ENCODE measurements around the gene GTF2IRD1. TPM values are rescaled to one million over a fixed set of nuclear protein-coding genes. Genes with fewer than 3 reads are reported as not detected.

Gene GTF2IRD1
- total and polyA plus RNA-seq, 2 donors (not counting 1 experiment from before 2014, with no cell fraction given) = 7.8 to 14.7 TPM

DNA sequence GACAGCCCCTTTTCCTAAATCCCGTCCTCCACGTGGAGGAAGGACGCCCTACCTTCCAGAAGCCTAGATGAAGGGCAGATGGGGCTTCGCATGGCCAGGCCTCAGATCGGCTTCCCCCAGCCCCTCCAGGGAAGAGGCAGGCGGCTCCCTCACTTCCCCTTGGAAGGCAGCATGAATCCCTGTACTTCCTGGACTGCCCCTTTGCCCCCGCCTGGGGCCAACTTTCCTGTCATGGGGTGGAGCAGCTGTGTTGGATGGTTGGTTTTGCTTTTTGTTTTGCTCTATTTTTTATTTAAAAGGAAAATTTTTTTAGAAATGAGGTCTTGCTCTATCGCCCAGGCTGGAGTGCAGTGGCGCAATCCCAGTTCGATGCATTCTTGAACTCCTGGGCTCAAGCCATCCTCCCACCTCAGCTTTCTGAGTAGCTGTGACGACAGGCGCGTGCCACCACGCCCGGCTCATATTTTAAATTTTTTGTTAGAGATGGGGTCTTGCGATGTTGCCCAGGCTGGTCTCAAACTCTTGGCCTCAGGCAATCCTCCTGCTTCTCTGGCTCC is 27.2 kb downstream of the GTF2IRD1 start:
- TF ChIP-seq EZH2 (IDR thresholded peaks at IDR 0.05; ENCODE audit: low read length, missing control alignments) = no peak
- Histone ChIP-seq H2AFZ (ENCODE audit: low read length) (peak overlapping the region; percentile 39), H3K36me3 (ENCODE audit: control insufficient read depth, insufficient read depth, low read length) (no peaks in the 10 kb centered on the region), H3K9ac (ENCODE audit: insufficient read depth, low read length) (peak overlapping the region; percentile 73), H3K4me3 (replicated peaks in 1 of 4; ENCODE audit: control extremely low read depth in 1 of 4, insufficient read depth in 1 of 4, low read depth in 3 of 4, low read length in 4 of 4) (peak overlapping the region; percentile 32 to 55 (median 38)), H4K20me1 (ENCODE audit: control insufficient read depth, extremely low read depth, insufficient read depth, low read length) (no peaks in the 10 kb centered on the region), H3K27me3 (ENCODE audit: control insufficient read depth, insufficient read depth, low read length) (no peaks in the 10 kb centered on the region), H3K79me2 (ENCODE audit: control insufficient read depth, insufficient read depth, low read length) (peaks cover 1% of the 10 kb centered on the region), H3K27ac (ENCODE audit: insufficient read depth, low read length) (peak overlapping the region; percentile 95), H3K4me1 (ENCODE audit: control insufficient read depth, extremely low read depth, insufficient read depth, low read length) (peaks cover 33% of the 10 kb centered on the region), H3K4me2 (ENCODE audit: extremely low read depth, insufficient read depth, low read length) (peak overlapping the region; percentile 88), H3K9me3 (ENCODE audit: control insufficient read depth, insufficient read depth, low read depth, low read length) (no peaks in the 10 kb centered on the region)
- DNase-seq (ENCODE audit: low read depth in 2 of 2) = peak; percentile 79 to 86

DNA sequence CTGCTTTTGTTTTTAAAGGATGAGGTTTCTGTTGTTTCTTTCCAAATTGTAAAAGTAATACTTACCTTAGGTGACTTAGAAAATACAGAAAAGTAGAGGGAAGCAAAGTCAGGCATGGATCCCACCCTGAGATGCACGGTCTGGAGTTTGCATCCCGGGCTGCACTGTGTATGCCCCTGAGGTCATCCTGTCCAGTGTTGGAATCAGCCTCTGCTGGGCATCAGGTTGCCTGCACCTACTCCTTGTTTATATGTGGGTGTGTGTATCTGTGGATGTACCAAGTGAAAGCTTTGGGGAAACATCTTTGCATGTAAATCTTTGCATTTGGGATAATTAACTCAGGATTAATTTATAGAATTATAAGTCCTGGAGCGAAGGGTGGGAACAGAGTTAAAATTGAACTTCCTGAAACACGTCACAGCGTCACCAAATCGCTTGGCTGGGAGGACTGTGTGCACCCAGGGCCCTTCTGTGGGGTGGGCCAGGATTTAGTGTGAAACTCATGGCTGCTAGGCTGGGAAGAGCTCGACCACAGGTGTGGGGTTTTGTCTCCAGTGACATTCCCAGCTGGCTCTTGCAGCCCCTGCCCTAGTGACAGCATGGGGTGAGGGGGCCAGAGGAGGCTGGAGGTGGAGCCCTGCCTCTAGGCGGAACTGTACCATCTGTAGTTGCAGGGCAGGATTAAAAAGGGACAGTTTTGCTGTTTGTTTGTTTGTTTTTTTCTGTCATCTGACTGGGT is 27.9 kb downstream of the GTF2IRD1 start:
- TF ChIP-seq EZH2 (IDR thresholded peaks at IDR 0.05; ENCODE audit: low read length, missing control alignments) = no peak
- TF ChIP-seq, protein P1, sequence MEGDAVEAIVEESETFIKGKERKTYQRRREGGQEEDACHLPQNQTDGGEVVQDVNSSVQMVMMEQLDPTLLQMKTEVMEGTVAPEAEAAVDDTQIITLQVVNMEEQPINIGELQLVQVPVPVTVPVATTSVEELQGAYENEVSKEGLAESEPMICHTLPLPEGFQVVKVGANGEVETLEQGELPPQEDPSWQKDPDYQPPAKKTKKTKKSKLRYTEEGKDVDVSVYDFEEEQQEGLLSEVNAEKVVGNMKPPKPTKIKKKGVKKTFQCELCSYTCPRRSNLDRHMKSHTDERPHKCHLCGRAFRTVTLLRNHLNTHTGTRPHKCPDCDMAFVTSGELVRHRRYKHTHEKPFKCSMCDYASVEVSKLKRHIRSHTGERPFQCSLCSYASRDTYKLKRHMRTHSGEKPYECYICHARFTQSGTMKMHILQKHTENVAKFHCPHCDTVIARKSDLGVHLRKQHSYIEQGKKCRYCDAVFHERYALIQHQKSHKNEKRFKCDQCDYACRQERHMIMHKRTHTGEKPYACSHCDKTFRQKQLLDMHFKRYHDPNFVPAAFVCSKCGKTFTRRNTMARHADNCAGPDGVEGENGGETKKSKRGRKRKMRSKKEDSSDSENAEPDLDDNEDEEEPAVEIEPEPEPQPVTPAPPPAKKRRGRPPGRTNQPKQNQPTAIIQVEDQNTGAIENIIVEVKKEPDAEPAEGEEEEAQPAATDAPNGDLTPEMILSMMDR (conservative IDR thresholded peaks at IDR 0.05 in 1 of 2, IDR thresholded peaks at IDR 0.05 in 1 of 2; ENCODE audit: low read depth in 1 of 2, low read length in 2 of 2) = no peak
- no peak overlapping the region for H3K9ac ChIP-seq (ENCODE audit: insufficient read depth, low read length)

DNA sequence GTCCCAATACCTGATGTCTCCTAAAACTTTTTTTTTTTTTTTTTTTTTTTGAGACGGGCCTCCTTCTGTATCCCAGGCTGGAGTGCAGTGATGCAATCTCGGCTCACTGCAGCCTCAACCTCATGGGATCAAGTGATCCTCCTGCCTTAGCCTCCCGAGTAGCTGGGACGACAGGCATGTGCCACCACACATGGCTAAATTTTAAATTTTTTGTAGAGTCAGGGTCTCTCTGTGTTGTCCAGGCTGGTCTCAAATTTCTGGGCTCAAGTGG is 28.4 kb downstream of the GTF2IRD1 start:
- H2AFZ ChIP-seq (ENCODE audit: low read length) = no peak overlapping the region
- no peak overlapping the region for H3K9ac ChIP-seq (ENCODE audit: insufficient read depth, low read length)
- DNase-seq (ENCODE audit: low read depth in 2 of 2) = no peak
- H4K20me1 ChIP-seq (ENCODE audit: control insufficient read depth, extremely low read depth, insufficient read depth, low read length) = no peaks in the 10 kb centered on the region
- no peaks in the 10 kb centered on the region for H3K36me3 ChIP-seq (ENCODE audit: control insufficient read depth, insufficient read depth, low read length)
- TF ChIP-seq EZH2 (IDR thresholded peaks at IDR 0.05; ENCODE audit: low read length, missing control alignments) = no peak
- no peaks in the 10 kb centered on the region for H3K27me3 ChIP-seq (ENCODE audit: control insufficient read depth, insufficient read depth, low read length)
- H3K4me1 ChIP-seq (ENCODE audit: control insufficient read depth, extremely low read depth, insufficient read depth, low read length) = peaks cover 33% of the 10 kb centered on the region
- H3K79me2 ChIP-seq (ENCODE audit: control insufficient read depth, insufficient read depth, low read length) = peaks cover 4% of the 10 kb centered on the region
- peak overlapping the region; percentile 95 for H3K27ac ChIP-seq (ENCODE audit: insufficient read depth, low read length)
- no peak overlapping the region for H3K4me2 ChIP-seq (ENCODE audit: extremely low read depth, insufficient read depth, low read length)
- no peaks in the 10 kb centered on the region for H3K9me3 ChIP-seq (ENCODE audit: control insufficient read depth, insufficient read depth, low read depth, low read length)
- H3K4me3 ChIP-seq (replicated peaks in 1 of 4; ENCODE audit: control extremely low read depth in 1 of 4, insufficient read depth in 1 of 4, low read depth in 3 of 4, low read length in 4 of 4) = no peak overlapping the region

More for the DNA sequence above, 27.9 kb downstream of the GTF2IRD1 start:
- Histone ChIP-seq H3K27me3 (ENCODE audit: control insufficient read depth, insufficient read depth, low read length) (no peaks in the 10 kb centered on the region), H3K4me1 (ENCODE audit: control insufficient read depth, extremely low read depth, insufficient read depth, low read length) (peaks cover 33% of the 10 kb centered on the region), H2AFZ (ENCODE audit: low read length) (no peak overlapping the region), H3K36me3 (ENCODE audit: control insufficient read depth, insufficient read depth, low read length) (no peaks in the 10 kb centered on the region), H3K79me2 (ENCODE audit: control insufficient read depth, insufficient read depth, low read length) (peaks cover 4% of the 10 kb centered on the region), H3K4me2 (ENCODE audit: extremely low read depth, insufficient read depth, low read length) (no peak overlapping the region), H4K20me1 (ENCODE audit: control insufficient read depth, extremely low read depth, insufficient read depth, low read length) (no peaks in the 10 kb centered on the region), H3K27ac (ENCODE audit: insufficient read depth, low read length) (peak overlapping the region; percentile 95), H3K4me3 (replicated peaks in 1 of 4; ENCODE audit: control extremely low read depth in 1 of 4, insufficient read depth in 1 of 4, low read depth in 3 of 4, low read length in 4 of 4) (no peak overlapping the region), H3K9me3 (ENCODE audit: control insufficient read depth, insufficient read depth, low read depth, low read length) (no peaks in the 10 kb centered on the region)
- peak; percentile 27 to 30 for DNase-seq (ENCODE audit: low read depth in 2 of 2)
